GDM1 (cell line): ENCODE results near the gene RARRES2.
"Not testable (repeated sequence)": the region's sequence is repeated elsewhere in the genome, so short reads cannot be mapped to it uniquely, and the experiment has no call there.

Experiments
- DNase-seq: peaks from one replicate; lab custom pipeline; 2025; lab: John Stamatoyannopoulos, UW

Gene RARRES2

GRCh38 chr7:150317748-150318444, 23.5 kb downstream of the RARRES2 start:
- DNase-seq: no peak

GRCh38 chr7:150316987-150317386, 24.4 kb downstream of the RARRES2 start:
- not testable (repeated sequence) for DNase-seq

- no peak for DNase-seq
These were observed 26.7 kb downstream of the RARRES2 start for GRCh38 chr7:150314639-150315239.

GRCh38 chr7:150313870-150314269, 27.6 kb downstream of the RARRES2 start:
- no peak for DNase-seq

GRCh38 chr7:150313367-150313809, 28.0 kb downstream of the RARRES2 start:
- no peak for DNase-seq

- not testable (repeated sequence) for DNase-seq
These were observed 28.6 kb downstream of the RARRES2 start for GRCh38 chr7:150312649-150313366.

- DNase-seq: no peak
These were observed 29.7 kb downstream of the RARRES2 start for GRCh38 chr7:150311711-150312110.

GRCh38 chr7:150311146-150311545, 30.3 kb downstream of the RARRES2 start:
- no peak for DNase-seq

GRCh38 chr7:150308575-150308974, 32.9 kb downstream of the RARRES2 start:
- no peak for DNase-seq

GRCh38 chr7:150307904-150308303, 33.5 kb downstream of the RARRES2 start:
- no peak for DNase-seq

GRCh38 chr7:150307129-150307528, 34.3 kb downstream of the RARRES2 start:
- DNase-seq: no peak

- DNase-seq: not testable (repeated sequence)
These were observed 35.1 kb downstream of the RARRES2 start for GRCh38 chr7:150306377-150306776.

- not testable (repeated sequence) for DNase-seq
These were observed 35.5 kb downstream of the RARRES2 start for GRCh38 chr7:150305903-150306284.

GRCh38 chr7:150305259-150305902, 36.0 kb downstream of the RARRES2 start:
- not testable (repeated sequence) for DNase-seq

- not testable (repeated sequence) for DNase-seq
These were observed 36.8 kb downstream of the RARRES2 start for GRCh38 chr7:150304499-150305258.

- DNase-seq: not testable (repeated sequence)
These were observed 38.5 kb downstream of the RARRES2 start for GRCh38 chr7:150302908-150303310.

- not testable (repeated sequence) for DNase-seq
These were observed 43.5 kb downstream of the RARRES2 start for GRCh38 chr7:150297978-150298377.

GRCh38 chr7:150296802-150297201, 44.6 kb downstream of the RARRES2 start:
- DNase-seq: not testable (repeated sequence)

- not testable (repeated sequence) for DNase-seq
These were observed 45.8 kb downstream of the RARRES2 start for GRCh38 chr7:150295614-150296013.

- DNase-seq: not testable (repeated sequence)
These were observed 46.4 kb downstream of the RARRES2 start for GRCh38 chr7:150295027-150295426.

GRCh38 chr7:150290317-150290716, 51.1 kb downstream of the RARRES2 start:
- DNase-seq: not testable (repeated sequence)

GRCh38 chr7:150288816-150289215, 52.6 kb downstream of the RARRES2 start:
- not testable (repeated sequence) for DNase-seq
